ENCODE data around the gene COX5B.
"Not testable (repeated sequence)": the region's sequence is repeated elsewhere in the genome, so short reads cannot be mapped to it uniquely, and the experiment has no call there.

COX5B gene, protein sequence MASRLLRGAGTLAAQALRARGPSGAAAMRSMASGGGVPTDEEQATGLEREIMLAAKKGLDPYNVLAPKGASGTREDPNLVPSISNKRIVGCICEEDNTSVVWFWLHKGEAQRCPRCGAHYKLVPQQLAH

DNA sequence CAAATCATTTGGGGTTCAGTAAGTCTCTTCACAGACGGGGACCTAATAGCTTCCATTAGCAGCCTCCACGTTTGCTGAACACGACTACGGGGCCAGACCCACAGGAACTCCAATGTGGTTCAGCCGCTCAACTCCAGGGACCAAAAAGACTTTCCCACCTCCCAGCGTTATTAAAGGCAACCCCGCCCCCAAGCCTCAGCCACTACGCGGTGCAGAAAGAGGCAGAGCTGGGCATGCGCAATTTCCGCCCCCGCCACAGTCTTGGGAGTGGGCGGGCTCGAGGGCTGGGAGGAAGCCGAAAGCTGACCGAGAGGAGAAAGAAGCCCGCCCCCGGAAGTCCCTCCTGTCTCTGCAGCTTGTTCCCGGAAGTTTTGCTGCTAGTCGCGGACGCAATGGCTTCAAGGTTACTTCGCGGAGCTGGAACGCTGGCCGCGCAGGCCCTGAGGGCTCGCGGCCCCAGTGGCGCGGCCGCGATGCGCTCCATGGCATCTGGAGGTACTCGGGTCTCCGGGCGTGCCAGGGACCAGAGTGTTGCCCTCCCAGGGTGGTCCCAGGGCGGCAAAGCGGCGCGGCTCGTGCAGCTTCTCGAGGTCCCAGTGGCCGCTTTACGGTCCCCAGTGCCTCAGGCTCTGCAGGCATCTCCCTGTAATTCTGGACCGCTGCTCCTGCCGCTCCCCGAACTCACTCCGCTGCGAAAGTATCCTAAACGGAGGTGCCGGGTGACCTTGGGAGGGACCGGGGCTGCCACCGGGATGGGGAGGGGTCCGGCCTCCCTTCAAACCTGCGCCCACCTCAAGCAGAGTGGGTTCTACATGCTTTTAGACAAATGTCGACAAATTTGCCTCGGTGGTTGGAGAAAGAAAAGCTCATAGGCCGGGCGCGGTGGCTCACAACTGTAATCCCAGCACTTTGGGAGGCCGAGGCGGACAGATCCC lies at the start of gene COX5B:
TSS of gene COX5B (plus strand) at position 368 of the 935 bp plus-strand sequence. CDS start at position 393, 25 bp downstream.
- peak; percentile 92 to 96 for DNase-seq

DNA sequence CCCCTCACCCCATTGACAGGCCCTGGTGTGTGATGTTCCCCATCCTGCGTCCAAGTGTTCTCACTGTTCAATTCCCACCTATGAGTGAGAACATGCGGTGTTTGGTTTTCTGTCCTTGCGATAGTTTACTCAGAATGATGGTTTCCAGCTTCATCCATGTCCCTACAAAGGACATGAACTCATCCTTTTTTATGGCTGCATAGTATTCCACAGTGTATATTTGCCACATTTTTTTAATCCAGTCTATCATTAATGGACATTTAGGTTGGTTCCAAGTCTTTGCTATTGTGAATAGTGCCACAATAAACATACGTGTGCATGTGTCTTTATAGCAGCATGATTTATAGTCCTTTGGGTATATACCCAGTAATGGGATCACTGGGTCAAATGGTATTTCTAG lies 49.7 kb upstream of the COX5B start:
- not testable (repeated sequence) for DNase-seq

DNA sequence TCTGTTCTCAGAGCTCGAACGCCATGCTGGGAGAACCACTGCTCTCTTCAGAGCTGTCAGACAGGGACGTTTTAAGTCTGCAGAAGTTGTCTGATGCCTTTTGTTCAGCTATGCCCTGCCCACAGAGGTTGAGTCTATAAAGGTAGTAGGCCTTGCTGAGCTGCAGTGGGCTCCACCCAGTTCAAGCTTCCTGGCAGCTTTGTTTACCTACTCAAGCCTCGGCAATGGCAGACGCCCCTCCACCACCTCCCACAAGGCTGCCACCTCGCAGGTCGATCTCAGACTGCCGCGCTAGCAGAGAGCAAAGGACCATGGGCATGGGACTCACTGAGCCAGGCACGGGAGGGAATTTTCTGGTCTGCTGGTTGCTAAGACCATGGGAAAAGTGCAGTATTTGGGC lies 44.3 kb upstream of the COX5B start:
- not testable (repeated sequence) for DNase-seq

DNA sequence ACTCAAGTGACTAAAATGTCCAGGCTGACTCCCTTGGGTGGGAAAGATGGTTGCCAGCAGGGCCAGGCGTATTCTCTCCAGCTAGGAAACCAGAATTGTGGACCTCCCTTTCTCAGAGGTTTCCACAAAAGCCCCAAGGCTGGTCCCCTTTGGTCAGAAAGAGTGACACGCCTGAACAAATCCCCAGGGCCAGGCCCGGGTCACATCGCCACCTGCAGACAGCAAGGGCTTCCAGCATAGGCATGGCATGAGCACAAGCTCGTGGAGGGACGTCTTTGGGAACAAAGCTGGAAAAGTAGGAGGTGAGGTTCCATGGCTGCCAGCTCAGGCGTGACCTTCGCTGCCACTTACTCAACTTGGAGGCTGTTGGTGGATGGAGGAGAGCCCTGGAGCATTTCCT lies 40.8 kb upstream of the COX5B start:
- not testable (repeated sequence) for DNase-seq

DNA sequence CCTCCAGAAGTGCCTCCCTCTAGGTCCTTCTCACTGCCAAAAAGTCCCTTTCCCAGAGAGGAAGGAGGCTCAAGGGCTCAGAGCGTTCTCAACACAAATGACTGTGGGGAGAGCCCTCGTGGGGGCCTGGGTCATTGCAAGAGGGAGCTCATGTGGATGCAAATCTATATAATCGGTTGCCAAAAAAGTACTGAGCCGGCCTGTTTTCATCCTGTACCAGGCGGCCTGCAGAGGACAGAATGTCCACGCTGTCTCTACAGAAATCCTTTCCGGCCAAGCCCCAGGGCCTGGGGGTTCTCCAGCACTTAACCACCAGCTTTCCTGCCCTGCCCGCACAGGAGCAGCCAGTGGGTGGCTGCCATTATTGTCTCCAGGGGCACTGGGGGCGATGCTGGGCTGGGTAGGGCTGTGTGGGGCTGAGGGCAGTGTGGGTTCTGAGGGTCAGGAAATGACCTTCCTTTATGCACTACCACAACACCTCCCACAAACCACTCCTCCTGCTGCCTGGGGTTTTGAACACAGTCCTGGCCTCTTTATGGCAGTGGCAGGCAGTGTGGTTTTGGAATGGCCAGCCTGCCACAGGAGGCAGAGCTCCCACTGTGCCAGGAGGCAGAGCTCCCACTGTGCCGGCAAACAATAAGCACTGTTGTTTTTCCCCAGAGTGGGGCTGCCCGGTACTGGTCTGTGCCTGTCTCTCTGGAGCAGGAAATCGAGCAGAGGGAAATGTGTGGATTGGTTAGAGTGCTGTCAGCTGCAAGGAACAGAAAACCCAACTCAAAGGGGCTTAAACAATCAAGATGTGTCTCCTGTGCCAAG lies 40.1 kb upstream of the COX5B start:
- DNase-seq = not testable (repeated sequence)

DNA sequence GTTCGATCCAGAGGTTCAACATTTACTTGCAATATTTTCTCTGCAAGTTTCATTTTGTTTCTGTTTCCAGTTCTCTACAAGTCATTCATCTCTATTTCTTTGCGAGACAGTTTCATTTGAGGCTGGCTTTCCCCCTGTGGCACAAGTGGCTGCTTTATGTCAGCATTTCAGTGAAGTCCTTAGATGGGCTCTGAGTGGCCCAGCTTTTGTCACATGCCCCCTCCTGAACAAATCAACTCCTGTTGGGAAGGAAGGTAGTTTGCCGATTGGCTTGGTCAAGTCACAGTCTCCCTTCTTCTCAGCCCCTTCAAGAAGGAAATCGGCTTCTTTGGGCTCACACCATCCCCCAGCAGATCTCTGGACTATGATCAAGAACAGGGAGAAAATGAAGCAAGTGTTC lies 37.1 kb upstream of the COX5B start:
- not testable (repeated sequence) for DNase-seq

DNA sequence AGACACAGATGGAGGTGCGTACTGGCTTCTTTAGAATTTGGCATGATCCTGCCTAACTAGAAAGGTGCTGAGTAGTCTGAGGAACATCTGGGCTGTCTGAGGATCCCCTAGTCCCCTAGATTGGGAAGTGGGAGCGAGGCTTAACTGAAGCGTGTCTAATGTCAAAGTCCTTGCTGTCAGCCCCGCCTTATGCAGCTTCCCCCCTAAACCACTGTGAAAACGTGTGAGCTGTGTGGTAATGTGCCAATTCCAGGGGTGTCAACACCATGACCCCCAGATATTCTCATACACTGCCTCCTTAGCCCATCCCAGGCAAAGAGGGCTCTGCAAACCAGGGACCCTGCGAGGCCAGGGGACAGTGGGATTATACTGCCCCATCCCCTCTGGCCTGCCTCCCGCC lies 34.0 kb upstream of the COX5B start:
- DNase-seq = not testable (repeated sequence)

DNA sequence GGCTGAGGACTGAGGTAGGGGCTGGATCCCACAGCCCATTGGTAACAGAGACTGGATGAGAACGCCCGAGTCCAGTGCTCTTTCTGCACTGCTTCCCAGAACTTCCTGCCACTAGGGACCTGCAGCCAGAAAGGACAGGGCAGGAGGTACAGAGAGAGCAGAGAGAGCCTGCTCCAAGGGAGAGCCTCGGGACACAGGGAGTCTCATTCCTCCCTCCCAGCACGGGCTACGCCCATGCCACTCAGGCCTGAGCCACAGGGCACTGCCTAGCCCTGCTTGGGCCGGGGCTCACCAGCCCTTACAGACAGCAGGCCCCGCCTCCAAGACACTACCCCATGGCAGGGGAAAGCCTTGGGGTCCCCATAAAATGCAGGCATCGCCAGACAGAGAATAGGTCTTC lies 30.1 kb upstream of the COX5B start:
- not testable (repeated sequence) for DNase-seq

DNA sequence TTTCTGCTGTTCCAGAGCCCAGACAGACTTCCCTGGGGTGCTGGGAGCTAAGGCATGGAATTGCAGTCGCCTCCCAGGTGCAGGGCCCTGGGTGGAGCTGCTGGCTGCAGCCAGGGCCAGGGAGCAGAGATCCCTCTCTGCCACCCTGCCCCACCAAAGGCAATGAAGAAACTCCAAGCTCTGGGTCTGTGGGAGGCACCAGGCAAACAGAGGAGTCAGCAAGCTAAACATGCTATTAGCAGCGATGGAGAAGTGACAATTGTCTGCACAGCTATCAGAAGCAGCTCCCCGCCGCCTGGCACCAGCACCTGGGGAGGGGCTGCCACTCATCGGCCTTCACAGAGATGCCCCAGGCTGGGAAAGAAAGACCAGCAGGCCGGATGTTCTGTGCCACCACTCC lies 28.0 kb upstream of the COX5B start:
- DNase-seq = no peak

DNA sequence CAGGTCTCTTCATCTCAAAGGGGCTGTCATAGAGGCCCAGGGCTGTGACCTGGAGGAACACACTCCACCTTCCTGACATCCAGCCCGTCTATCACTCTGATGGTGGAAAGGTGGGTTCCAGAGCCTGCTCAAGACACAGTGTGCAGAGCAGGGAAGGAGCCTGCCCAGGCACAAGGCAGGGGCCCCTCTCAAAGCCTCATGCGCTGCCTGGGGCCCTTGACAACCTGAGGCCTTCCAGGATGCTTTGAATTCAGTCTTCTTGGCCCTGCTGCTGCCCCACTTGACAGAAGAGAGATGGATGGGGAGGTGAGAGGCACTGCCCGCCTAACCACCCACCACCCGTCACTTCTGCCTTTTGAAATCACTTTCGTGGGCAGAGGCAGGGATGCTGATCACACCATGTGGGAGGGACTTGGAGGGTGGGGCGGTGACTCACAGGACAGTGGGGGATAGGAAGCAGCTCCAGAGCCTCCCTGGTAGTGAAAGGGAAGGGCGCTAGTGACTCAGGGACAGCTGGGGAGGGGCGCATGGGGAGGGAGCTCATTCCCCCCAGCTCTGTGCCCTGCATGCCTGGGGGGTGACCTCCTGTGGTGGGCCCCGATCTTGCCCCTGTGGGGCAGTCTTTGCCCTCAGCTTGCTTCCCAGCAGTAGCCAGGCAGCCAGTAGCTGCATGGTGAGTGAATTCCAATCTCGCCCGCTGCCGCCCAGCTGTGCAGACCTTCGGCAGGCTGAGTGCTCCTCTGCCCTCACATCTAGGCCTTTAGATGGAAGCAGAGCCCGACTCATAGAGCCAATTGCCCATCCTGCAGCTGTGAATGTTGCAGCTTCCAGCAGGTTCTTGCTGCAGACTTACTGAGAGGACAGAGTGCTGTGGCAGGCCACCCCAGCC lies 26.7 kb upstream of the COX5B start:
- not testable (repeated sequence) for DNase-seq

DNA sequence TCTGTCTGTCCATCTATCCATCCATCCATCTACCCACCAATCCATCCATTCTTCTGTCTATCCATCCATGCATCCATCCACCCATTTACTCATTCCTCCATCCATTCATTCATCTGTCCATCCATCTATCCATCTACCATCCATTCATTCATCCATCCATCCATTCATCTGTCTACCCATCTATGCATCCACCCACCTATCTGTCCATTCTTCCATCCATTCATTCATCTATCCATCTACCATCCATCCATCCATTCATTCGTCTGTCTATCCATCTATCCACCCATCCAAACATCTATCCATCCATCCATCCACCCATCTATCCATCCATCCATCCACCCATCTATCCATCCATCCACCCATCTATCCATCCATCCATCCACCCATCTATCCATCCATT lies 25.4 kb upstream of the COX5B start:
- not testable (repeated sequence) for DNase-seq

DNA sequence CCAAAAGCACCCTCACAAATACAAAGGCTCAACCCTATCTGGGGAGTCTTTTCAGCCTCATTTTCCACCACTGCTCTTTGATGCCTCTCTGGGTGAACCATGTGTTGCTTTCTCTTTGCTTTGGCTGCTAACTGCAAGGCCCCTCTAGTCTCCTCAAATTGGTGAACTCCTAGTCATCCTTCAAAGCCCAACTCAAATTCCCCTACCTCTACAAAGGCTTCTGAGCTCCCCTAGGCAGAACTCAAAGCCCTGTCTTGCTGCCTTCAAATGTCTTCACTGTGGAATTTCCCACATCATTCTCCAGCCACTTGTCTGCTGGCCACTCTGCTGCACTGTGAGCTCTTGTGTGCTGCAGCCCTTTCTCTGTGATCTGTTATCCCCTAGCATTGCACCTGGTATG lies 22.9 kb upstream of the COX5B start:
- not testable (repeated sequence) for DNase-seq

DNA sequence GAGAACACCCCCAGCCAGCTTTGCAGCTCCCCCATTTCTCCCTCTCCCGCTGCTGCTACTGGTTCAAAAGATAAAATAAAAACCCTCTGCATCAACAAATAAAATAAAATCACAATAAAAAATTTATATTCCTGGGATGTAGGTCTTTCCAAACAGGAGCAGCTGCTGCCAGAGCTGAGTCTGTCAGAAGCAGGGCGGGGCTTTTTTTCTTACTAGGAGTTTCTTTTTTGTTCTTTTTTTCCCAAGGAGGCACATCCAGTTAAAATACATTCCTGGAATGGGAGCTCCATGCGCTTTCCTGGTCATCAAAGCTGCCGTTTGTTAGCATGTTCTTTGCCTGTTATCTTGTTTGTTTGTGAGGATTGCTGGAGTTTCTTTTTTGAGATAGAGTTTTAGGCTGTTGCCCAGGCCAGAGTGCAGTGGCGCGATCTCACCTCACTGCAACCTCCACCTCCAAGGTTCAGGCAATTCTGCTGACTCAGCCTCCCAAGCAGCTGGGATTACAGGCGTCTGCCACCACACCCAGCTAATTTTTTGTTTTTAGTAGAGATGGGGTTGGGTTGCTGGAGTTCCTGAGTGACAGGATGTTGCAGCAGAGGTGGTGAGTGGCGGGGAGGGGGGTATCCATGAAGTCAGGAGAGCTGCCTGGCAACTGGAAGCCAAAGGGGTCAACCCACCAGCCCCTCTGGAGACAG lies 20.4 kb upstream of the COX5B start:
- not testable (repeated sequence) for DNase-seq

DNA sequence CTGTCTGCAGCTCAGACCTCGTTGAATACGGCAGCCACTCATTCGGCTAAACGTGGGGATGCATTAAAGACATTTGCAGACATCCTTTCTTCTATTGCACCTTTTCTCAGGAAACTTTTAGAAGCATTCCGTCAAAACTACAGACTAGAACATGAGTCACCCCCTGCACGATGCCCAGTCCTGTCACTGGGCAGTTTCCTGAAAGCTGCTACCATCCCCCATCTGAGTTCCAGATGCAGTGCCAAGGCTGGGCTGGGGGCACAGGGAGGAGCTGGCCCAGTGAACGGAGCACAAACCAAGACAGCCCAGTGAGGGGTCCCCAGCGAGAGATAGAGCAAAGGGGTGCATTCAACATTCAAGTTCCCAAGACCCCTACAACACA lies 19.8 kb upstream of the COX5B start:
- not testable (repeated sequence) for DNase-seq

DNA sequence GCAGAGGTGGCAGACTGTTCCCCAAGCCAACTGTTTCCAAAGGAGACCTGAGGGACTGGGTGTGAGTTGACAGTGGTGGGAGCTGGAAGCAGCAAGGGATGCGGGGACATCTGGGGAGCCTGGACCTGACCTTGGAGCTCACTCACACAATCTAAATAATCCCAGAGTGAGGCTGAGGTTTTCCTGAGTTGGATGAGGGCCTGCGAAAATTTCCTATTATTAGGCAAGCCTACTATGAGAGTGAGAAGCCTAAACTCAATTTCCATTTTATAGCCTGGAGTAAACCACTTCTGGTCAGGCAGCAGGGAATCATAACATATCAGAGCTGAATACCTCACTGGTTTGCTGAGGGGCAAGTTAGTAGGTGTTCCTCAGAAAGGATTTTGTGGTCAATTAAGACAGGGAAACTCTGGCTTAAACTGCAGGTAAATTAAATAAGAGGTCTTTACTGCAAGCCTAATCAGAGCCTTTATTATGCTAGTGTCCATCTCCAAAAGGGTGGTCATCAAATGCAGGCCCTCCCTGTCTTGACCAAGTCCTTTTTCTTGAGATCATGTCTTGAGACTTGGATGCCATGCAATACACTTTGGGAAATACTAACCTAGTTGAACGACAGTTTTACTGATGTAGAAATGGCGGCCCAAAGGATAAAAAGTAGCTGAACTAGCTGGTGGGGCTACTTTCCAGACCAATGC lies 1.7 kb upstream of the COX5B start:
- DNase-seq = no peak

DNA sequence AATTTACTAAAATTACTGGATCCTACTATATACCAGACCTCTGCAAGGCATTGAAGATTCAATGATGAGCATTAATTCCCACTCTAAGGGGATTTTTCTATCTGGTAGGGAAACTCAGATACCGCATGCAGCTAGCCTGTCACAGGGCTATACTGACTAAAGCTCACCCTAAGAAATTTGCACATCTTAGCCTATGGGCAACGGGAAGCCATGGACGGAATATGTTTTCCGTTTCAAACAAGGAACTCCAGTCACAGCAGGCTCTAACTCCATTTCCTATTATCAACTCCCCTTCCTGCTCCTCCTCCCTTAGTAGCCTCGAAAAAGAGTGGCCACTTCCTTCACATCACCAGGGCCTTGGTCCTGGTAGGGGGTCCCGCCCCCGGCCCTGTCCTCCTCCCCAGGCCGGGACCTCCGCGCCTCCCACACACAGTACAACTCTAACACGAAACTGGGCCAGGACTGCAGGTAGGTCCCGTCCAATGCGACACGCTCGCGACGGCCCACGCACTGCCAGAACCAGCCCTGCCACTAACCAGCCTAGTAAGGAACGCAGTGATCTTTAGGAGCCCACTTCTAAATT lies 659 bp upstream of the COX5B start:
- DNase-seq = no peak

DNA sequence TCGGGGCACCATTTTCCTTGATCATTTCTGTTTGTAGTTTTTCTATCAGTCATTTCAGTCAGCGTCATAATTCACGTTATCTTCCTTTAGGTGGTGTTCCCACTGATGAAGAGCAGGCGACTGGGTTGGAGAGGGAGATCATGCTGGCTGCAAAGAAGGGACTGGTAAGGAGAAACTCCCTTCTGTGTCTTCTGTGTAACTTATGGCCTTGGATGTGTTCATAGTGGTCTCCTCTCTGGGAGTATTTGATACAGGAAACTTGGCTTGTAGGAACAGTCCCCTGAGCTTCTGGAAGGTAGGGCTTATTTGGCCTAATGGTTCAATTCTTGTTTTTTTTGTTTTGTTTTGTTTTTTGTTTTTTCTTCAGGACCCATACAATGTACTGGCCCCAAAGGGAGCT lies 1.1 kb downstream of the COX5B start:
- DNase-seq = no peak

DNA sequence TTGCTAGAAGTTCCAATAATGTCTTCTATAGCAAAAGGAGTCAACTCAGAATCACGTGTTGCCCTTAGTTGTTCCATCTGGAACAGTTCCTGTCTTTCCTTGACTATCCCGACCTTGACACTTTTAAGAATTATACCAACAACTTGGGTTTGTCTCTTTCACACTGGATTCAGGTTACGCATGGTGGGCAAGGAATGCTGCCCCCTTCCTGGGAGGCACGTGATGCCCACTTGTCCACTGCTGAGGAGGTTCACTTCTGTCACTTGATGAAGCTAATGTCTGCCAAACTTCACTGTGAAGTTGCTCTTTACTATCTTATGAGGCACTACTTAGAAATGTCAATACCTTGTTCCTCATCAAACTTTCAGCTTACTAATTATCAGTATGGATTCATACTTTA lies 5.3 kb downstream of the COX5B start:
- DNase-seq = no peak

DNA sequence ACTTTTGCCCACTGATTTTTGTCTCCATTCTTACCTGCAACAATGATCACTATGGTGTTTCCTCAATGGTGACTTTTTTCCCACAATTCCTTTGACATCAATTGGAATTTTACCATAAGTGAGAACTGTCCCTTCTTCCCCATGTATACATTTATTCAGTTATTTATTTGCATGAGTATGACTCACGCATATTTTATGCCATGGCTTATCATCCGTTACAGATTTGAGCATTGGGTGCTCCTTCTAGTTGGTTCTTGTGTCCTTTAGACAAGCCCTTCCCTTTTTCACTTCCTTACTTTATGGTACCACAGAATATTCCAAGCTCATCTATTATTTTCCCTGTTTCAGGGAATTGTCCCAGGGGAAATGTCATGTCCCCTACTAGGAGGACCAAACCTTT lies 7.6 kb downstream of the COX5B start:
- DNase-seq = no peak

DNA sequence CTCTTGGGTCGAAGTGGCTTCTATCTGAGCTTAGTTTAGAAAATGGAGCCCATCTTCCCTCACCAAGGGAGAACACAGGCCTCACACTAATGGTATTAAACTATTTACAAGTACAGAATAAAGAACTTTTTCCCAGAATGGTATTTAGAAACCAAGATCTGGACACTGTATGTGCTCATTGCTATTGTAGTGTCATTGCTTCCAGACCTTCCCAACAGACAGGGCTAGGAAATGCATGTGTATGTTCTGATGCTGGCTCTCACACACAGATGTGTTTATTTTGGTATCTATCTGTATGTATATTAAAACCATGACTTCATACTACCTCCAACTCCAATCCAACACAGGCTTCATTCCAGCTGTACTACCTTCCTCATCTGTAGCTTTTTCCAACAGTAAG lies 8.0 kb downstream of the COX5B start:
- no peak for DNase-seq

DNA sequence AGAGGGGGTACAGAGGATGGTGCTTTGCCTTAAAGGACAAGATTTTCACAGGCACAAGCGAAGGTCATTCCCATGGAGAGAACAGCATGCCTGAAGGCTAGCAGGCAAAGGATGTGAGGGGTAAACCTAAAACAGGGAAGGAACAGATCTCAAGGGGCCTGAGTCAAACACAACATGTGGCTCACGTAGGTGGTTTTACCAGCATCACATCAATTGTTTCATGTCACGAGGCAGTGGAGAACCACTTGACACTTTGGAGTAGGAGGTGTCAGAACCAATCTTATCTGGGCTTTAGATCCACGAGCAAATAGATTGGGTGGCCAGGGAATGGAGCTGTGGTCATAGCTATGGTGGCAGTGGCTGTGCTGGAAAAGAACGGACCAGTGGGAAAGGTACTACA lies 8.4 kb downstream of the COX5B start:
- no peak for DNase-seq

All from NCI-H446 (cell line).